WTC11 (cell line): ENCODE data around the gene SIX2. TPM values are rescaled to one million over a fixed set of nuclear protein-coding genes. Genes with fewer than 3 reads are reported as not detected.
A peak's percentile ranks its signal among the peaks of the same experiment; 100 is the strongest.

ENCODE experiments used
- ATAC-seq: fragments of 200-7000 bp; cut with Tn5 transposase; 2 replicates; pipeline ENCODE4 v1.10.0; 2021; ENCODE audit warnings: mild to moderate bottlenecking, moderate library complexity
- CTCF ChIA-PET: fragments of 300-600 bp; sonication (Branson Sonifier 250); formaldehyde crosslinking; loops from one replicate; lab custom pipeline; 2021; ENCODE audit warnings: antibody characterized with exemption; lab: Charles Lee
- POLR2A ChIA-PET: fragments of 350-600 bp; sonication (Branson Sonifier 250); formaldehyde crosslinking; loops from one replicate; lab custom pipeline; 2021; ENCODE audit warnings: antibody characterized with exemption; lab: Charles Lee
- DNase-seq: peaks from one replicate; pipeline ENCODE4 v3.0.0; 2021; ENCODE audit warnings: low spot score
- H3K27ac Mint-ChIP-seq: 2 replicates; pipeline ENCODE4 v1.8.0; 2021; ENCODE audit warnings: mixed read lengths
- H3K27me3 Mint-ChIP-seq: 2 replicates; pipeline ENCODE4 v1.8.0; 2021; ENCODE audit warnings: low read depth, mild to moderate bottlenecking, moderate library complexity, mixed read lengths
- H3K36me3 Mint-ChIP-seq: 2 replicates; pipeline ENCODE4 v1.8.0; 2021; ENCODE audit warnings: mixed read lengths
- H3K4me1 Mint-ChIP-seq: 2 replicates; pipeline ENCODE4 v1.8.0; 2022; ENCODE audit warnings: mixed read lengths
- H3K4me3 Mint-ChIP-seq: 2 replicates; pipeline ENCODE4 v1.8.0; 2021; ENCODE audit warnings: mild to moderate bottlenecking, moderate library complexity, mixed read lengths
- H3K9me3 Mint-ChIP-seq: 2 replicates; pipeline ENCODE4 v1.8.0; 2021; ENCODE audit warnings: mixed read lengths
- ATF1 ChIP-seq: sonication (generic); formaldehyde crosslinking; IDR thresholded peaks from 2 replicates; pipeline ENCODE4 v1.8.1; 2023; ENCODE audit warnings: mild to moderate bottlenecking, moderate library complexity, missing genetic modification reagents
- ATF6 ChIP-seq: sonication (generic); formaldehyde crosslinking; IDR thresholded peaks from 2 replicates; pipeline ENCODE4 v1.8.1; 2023; ENCODE audit warnings: mild to moderate bottlenecking, missing genetic modification reagents
- CREM ChIP-seq: sonication (generic); formaldehyde crosslinking; IDR thresholded peaks from 2 replicates; pipeline ENCODE4 v1.8.1; 2022; ENCODE audit warnings: mild to moderate bottlenecking, missing genetic modification reagents, moderate library complexity
- CTCF ChIP-seq: fragments of 200-600 bp; IDR thresholded peaks from 2 replicates; pipeline ENCODE4 v1.8.0; 2022; ENCODE audit warnings: antibody characterized with exemption
- ELF4 ChIP-seq: sonication (generic); formaldehyde crosslinking; IDR thresholded peaks from 2 replicates; pipeline ENCODE4 v1.8.1; 2022; ENCODE audit warnings: low read depth, mild to moderate bottlenecking, moderate library complexity, missing genetic modification reagents
- ETV6 ChIP-seq: sonication (generic); formaldehyde crosslinking; IDR thresholded peaks from 2 replicates; pipeline ENCODE4 v1.8.1; 2022; ENCODE audit warnings: mild to moderate bottlenecking, missing genetic modification reagents
- FOXP1 ChIP-seq: sonication (generic); formaldehyde crosslinking; IDR thresholded peaks from 2 replicates; pipeline ENCODE4 v1.8.0; 2022; ENCODE audit warnings: missing genetic modification reagents, mild to moderate bottlenecking, moderate library complexity, borderline replicate concordance
- IRF1 ChIP-seq: sonication (generic); formaldehyde crosslinking; IDR thresholded peaks from 2 replicates; pipeline ENCODE4 v1.8.0; 2023; ENCODE audit warnings: missing genetic modification reagents
- JAZF1 ChIP-seq: fragments of 250-450 bp; sonication (Bioruptor Pico); IDR thresholded peaks from 2 replicates; pipeline ENCODE4 v1.9.0; 2021; ENCODE audit warnings: moderate library complexity, mild to moderate bottlenecking, inconsistent platforms
- KAT7 ChIP-seq: sonication (generic); formaldehyde crosslinking; IDR thresholded peaks from 2 replicates; pipeline ENCODE4 v1.8.1; 2023; ENCODE audit warnings: missing genetic modification reagents, mild to moderate bottlenecking, borderline replicate concordance
- MAX ChIP-seq: sonication (generic); formaldehyde crosslinking; IDR thresholded peaks from 2 replicates; pipeline ENCODE4 v1.8.0; 2022; ENCODE audit warnings: mild to moderate bottlenecking, missing genetic modification reagents
- MXD4 ChIP-seq: fragments of 250-450 bp; sonication (Bioruptor Pico); IDR thresholded peaks from 2 replicates; pipeline ENCODE4 v1.8.0; 2021; ENCODE audit warnings: mild to moderate bottlenecking, moderate library complexity, borderline replicate concordance
- MYBL2 ChIP-seq: sonication (generic); formaldehyde crosslinking; IDR thresholded peaks from 2 replicates; pipeline ENCODE4 v1.8.1; 2023; ENCODE audit warnings: mild to moderate bottlenecking, moderate library complexity, missing genetic modification reagents
- NFE2L1 ChIP-seq: sonication (generic); formaldehyde crosslinking; IDR thresholded peaks from 2 replicates; pipeline ENCODE4 v1.8.1; 2023; ENCODE audit warnings: missing genetic modification reagents
- SP1 ChIP-seq: sonication (generic); formaldehyde crosslinking; conservative IDR thresholded peaks from 2 replicates; pipeline ENCODE4 v1.8.1; 2022; ENCODE audit warnings: missing genetic modification reagents
- TEAD1 ChIP-seq: sonication (generic); formaldehyde crosslinking; IDR thresholded peaks from 2 replicates; pipeline ENCODE4 v1.8.0; 2022; ENCODE audit warnings: mild to moderate bottlenecking, missing genetic modification reagents
- TP53 ChIP-seq: sonication (generic); formaldehyde crosslinking; IDR thresholded peaks from 2 replicates; pipeline ENCODE4 v1.8.1; 2023; ENCODE audit warnings: mild to moderate bottlenecking, missing genetic modification reagents
- ZNF121 ChIP-seq: sonication (generic); formaldehyde crosslinking; IDR thresholded peaks from 2 replicates; pipeline ENCODE4 v1.8.0; 2023; ENCODE audit warnings: missing genetic modification reagents
- ZNF219 ChIP-seq: sonication (generic); formaldehyde crosslinking; IDR thresholded peaks from 2 replicates; pipeline ENCODE4 v1.8.0; 2023; ENCODE audit warnings: missing genetic modification reagents, mild to moderate bottlenecking, borderline replicate concordance
- ZNF423 ChIP-seq: fragments of 250-450 bp; sonication (Bioruptor Pico); IDR thresholded peaks from 2 replicates; pipeline ENCODE4 v2.1.2; 2022; ENCODE audit warnings: mild to moderate bottlenecking, moderate library complexity
- ZNF671 ChIP-seq: fragments of 250-450 bp; sonication (Bioruptor Pico); IDR thresholded peaks from 2 replicates; pipeline ENCODE4 v1.8.0; 2021; ENCODE audit warnings: mild to moderate bottlenecking
- total RNA-seq: library from RNA; stranded (reverse); gene quantifications from 3 replicates; pipeline ENCODE4 v1.2.3, GENCODE V29; 2021
- TF ChIP-seq, protein P1 (sequence below): sonication (generic); formaldehyde crosslinking; IDR thresholded peaks from 2 replicates; pipeline ENCODE4 v1.8.1; 2023; ENCODE audit warnings: mild to moderate bottlenecking, moderate library complexity, missing genetic modification reagents
- TF ChIP-seq, protein P2 (sequence below): sonication (generic); formaldehyde crosslinking; IDR thresholded peaks from 2 replicates; pipeline ENCODE4 v1.8.1; 2023; ENCODE audit warnings: mild to moderate bottlenecking, missing genetic modification reagents
- TF ChIP-seq, protein P3 (sequence below): sonication (generic); formaldehyde crosslinking; IDR thresholded peaks from 2 replicates; pipeline ENCODE4 v1.8.1; 2023; ENCODE audit warnings: mild to moderate bottlenecking, missing genetic modification reagents, borderline replicate concordance

The SIX2 gene
- total RNA-seq, 1 experiment from 2014 or later: 1.7 TPM

DNA sequence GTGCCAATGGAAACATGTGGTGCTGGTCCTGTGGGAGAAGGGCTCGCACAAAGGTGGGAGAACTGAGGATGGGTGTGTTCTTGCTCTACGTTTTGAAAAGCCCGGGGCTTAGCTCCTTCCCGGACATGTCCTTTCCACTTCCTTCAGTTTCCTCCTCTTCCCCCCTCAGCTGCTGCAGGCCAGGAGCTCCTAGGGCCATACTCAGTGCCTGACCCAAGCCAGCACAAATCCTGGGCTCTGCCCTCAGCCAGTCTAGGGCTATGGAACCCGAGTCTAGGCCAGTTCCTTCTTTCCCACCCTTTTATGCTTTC lies 1.4 kb upstream of the SIX2 start (continued):
- TF ChIP-seq ATF6 (CRISPR knock-in tag) (no peak), ATF1 (CRISPR knock-in tag) (no peak), ZNF219 (CRISPR knock-in tag) (no peak)

- Mint-ChIP-seq H3K27ac (no peak overlapping the region), H3K27me3 (peaks cover 93% of the 10 kb centered on the region), H3K9me3 (no peaks in the 10 kb centered on the region), H3K4me1 (peaks cover 48% of the 10 kb centered on the region), H3K4me3 (peak overlapping the region; percentile 74), H3K36me3 (0 out of 2 replicates have a peak, but pooled peaks cover 2% of the 10 kb centered on the region)
- peak; percentile 1 for ATAC-seq
- ChIA-PET POLR2A (no interaction called here), CTCF (interaction anchor here (0.5 to 7.3 kb wide), 13 partner anchors 9 to 601 kb away, joined by 3 to 113 read pairs (median 4); partner anchors contain the start of gene SRBD1)
- TF ChIP-seq TEAD1 (no peak), ZNF423 (CRISPR knock-in tag) (no peak), MAX (CRISPR knock-in tag) (peak; percentile 45), SP1 (peak; percentile 18; the same call in 1 of the 2 replicates), FOXP1 (peak; percentile 56; the same call in 1 of the 2 replicates), MXD4 (CRISPR knock-in tag) (no peak), NFE2L1 (CRISPR knock-in tag) (no peak), IRF1 (CRISPR knock-in tag) (no peak), MYBL2 (CRISPR knock-in tag) (no peak), JAZF1 (CRISPR knock-in tag) (no peak), TP53 (CRISPR knock-in tag) (0 out of 2 replicates have a peak, but pooled peaks have one; percentile 9), ZNF121 (CRISPR knock-in tag) (no peak), ETV6 (CRISPR knock-in tag) (0 out of 2 replicates have a peak, but pooled peaks have one; percentile 23), CREM (CRISPR knock-in tag) (no peak), ZNF671 (CRISPR knock-in tag) (no peak), KAT7 (CRISPR knock-in tag) (no peak), CTCF (no peak), ELF4 (CRISPR knock-in tag) (no peak), ATF1 (CRISPR knock-in tag) (no peak)
- TF ChIP-seq, protein P1, sequence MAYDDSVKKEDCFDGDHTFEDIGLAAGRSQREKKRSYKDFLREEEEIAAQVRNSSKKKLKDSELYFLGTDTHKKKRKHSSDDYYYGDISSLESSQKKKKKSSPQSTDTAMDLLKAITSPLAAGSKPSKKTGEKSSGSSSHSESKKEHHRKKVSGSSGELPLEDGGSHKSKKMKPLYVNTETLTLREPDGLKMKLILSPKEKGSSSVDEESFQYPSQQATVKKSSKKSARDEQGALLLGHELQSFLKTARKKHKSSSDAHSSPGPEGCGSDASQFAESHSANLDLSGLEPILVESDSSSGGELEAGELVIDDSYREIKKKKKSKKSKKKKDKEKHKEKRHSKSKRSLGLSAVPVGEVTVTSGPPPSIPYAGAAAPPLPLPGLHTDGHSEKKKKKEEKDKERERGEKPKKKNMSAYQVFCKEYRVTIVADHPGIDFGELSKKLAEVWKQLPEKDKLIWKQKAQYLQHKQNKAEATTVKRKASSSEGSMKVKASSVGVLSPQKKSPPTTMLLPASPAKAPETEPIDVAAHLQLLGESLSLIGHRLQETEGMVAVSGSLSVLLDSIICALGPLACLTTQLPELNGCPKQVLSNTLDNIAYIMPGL (CRISPR knock-in tag): peak; percentile 22; the same call in 1 of the 2 replicates
- TF ChIP-seq, protein P2, sequence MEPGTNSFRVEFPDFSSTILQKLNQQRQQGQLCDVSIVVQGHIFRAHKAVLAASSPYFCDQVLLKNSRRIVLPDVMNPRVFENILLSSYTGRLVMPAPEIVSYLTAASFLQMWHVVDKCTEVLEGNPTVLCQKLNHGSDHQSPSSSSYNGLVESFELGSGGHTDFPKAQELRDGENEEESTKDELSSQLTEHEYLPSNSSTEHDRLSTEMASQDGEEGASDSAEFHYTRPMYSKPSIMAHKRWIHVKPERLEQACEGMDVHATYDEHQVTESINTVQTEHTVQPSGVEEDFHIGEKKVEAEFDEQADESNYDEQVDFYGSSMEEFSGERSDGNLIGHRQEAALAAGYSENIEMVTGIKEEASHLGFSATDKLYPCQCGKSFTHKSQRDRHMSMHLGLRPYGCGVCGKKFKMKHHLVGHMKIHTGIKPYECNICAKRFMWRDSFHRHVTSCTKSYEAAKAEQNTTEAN (CRISPR knock-in tag): 0 out of 2 replicates have a peak, but pooled peaks have one; percentile 28
- TF ChIP-seq, protein P3, sequence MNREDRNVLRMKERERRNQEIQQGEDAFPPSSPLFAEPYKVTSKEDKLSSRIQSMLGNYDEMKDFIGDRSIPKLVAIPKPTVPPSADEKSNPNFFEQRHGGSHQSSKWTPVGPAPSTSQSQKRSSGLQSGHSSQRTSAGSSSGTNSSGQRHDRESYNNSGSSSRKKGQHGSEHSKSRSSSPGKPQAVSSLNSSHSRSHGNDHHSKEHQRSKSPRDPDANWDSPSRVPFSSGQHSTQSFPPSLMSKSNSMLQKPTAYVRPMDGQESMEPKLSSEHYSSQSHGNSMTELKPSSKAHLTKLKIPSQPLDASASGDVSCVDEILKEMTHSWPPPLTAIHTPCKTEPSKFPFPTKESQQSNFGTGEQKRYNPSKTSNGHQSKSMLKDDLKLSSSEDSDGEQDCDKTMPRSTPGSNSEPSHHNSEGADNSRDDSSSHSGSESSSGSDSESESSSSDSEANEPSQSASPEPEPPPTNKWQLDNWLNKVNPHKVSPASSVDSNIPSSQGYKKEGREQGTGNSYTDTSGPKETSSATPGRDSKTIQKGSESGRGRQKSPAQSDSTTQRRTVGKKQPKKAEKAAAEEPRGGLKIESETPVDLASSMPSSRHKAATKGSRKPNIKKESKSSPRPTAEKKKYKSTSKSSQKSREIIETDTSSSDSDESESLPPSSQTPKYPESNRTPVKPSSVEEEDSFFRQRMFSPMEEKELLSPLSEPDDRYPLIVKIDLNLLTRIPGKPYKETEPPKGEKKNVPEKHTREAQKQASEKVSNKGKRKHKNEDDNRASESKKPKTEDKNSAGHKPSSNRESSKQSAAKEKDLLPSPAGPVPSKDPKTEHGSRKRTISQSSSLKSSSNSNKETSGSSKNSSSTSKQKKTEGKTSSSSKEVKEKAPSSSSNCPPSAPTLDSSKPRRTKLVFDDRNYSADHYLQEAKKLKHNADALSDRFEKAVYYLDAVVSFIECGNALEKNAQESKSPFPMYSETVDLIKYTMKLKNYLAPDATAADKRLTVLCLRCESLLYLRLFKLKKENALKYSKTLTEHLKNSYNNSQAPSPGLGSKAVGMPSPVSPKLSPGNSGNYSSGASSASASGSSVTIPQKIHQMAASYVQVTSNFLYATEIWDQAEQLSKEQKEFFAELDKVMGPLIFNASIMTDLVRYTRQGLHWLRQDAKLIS (CRISPR knock-in tag): no peak
- DNase-seq: peak; percentile 73
These were observed 863 bp upstream of the SIX2 start for GRCh38 chr2:45009928-45010701.
